Germinal center (tissue), 1 donor: ENCODE measurements around the gene SEC22A.
"Not testable (repeated sequence)": the region's sequence is repeated elsewhere in the genome, so short reads cannot be mapped to it uniquely, and the experiment has no call there.

Source experiments
- DNase-seq: peaks from one replicate; pipeline ENCODE4 v3.0.0; 2012; ENCODE audit warnings: mixed read lengths, low spot score

The SEC22A gene

DNA sequence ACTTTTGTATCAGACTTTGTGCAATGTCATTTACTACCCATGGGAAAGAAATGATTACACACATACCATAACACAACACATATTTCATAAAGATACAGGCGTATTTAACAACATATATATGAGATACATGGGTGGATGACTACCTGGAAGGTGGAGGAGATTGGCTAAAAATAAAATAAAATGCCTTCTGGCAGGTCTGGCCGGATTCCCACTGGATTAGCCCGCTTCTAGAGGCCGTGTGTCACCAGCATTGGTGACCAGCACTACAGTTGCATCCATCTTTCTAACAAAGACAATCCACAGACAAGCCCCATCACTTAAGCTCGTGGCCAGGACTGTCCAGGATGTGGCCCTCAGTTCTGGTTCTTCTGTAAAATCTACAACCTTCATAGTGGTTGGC lies 21.0 kb upstream of the SEC22A start:
- DNase-seq = no peak

DNA sequence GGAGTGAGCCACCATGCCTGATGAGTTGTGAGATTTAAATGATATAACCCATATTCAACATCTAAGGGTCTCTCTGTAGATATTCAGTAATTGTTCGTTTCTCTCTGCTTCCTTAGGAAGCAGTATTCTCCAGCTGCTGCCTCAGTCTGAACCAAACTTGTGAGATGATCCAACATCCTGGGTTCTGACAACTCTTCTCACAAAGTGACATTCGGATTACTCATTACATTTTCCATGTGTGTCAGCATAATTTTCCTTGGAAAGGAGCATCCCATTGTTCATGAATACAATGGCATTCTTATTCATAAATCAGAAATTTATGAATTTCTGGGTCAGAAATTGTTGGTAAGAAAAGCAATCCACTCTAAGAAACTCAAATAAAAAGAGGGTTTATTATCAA lies 15.0 kb upstream of the SEC22A start:
- DNase-seq = no peak

DNA sequence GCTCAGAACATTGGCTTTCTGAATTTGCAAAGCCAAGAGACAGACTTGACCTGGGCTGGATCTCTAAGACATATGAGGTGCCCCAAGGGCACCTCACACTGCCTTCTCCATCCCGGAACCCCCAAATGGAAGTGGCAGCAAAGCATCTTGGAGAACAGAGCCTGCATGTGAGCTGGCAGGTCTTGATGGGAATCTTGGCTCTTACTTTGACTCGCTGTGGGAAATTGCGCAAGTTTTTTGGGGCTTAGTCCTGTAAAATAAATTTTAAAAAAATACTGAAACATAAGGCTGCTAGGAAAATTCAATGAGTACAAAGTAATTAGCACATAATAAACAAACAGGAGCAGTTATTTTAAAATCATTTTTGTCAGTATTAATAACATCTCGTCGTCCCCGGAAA lies 13.7 kb upstream of the SEC22A start:
- no peak for DNase-seq

DNA sequence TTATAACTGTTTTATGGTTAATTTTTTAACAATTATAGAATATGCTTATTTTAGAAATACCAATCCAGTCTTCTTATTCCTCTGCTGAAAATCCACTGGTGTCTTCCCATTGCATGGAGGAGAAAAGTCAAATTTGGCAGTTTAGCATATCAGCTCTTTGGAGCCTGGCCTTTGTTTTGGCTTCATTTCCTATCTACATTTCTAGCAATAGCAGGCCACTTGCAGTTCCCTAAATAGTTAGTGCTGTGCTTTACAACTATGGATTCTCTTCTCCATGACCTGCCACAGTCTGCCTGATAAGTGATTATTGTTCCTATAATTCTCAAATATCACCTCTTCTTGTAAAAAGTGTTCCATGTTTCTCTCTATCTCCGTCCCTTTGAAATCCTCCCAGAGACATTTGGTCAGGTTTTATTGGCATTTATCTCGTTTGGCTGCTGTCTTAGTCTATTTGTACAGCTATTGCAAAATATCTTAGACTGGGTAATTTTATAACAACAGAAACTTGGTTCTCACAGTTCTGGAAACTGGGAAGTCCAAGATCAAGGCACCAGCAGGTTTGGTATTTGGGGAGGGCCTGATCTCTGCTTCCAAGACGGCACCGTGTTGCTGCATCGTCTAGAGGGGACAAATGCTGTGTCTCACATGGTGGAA lies 8.2 kb upstream of the SEC22A start:
- DNase-seq = no peak

DNA sequence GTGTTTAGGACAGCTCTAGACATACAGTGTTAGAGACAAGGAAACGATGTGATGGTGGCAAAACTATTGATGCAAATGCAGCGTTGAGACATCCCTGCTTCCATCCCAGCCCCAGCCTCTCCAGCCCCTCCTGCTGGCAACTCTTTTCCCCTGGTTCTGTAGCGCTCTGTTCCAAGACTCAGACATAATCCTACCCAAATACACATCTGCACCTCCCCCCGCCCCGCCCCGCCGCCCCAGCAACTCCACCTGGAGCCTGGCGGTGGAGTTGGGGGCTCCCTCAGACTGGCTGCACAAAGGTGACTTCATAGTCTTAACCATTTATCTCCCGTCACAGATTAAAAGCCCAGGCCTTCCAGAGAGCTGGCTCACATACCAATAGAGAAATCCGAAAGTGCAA lies 7.2 kb upstream of the SEC22A start:
- DNase-seq = no peak

DNA sequence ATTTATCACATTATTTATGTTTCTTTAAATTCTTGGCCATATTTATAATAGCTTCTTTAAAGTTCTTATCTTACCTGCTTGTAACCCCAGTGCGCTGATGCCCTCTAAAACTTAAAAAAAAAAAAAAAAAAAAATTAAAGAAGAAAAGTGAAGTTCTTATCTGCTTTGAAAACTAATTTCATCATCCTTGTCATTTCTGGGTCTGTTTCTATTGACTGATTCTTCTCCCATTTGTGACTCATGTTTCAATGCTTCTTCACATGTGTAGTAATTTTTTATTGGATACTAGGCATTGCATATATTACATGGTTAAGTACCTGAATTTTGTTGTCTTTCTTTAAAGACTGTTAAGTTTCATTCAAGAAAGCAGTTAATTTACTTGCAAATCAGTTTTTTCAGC lies 3.4 kb upstream of the SEC22A start:
- no peak for DNase-seq

DNA sequence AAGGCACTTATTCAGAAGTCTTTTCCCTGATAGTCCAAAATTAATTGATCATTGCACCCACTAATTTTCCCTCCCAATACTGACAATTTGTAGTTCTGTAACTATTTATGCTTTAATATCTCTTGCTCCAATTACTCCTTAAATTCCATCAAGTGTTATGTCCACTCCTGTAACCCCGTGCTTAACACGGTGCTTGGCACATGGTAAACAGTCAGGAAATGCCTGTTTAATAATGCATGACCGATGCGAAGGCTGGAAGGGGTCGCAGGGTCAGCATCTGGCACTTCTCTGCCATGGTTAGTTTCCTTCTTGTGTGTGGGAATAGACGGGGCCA lies 553 bp upstream of the SEC22A start:
- no peak for DNase-seq

DNA sequence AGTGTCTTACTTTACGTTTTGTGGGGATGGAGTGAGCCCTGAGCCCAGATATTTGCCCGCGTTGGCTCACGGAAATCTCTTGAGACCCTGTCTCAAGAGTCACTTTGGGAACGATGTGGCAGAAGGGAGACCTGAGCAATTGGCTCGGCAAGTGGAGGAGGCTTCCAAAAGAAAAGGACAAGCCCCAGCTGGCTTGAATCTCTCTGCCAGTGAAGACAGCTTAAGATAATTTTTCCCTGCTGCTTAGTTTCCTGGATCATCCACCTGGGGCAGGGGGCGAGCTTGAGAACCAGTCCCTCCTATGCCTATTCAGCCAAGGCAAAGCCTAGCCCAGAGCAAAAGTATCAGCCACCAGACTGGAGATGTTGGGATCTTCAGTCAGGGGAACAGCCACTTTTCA lies 708 bp downstream of the SEC22A start:
- no peak for DNase-seq

DNA sequence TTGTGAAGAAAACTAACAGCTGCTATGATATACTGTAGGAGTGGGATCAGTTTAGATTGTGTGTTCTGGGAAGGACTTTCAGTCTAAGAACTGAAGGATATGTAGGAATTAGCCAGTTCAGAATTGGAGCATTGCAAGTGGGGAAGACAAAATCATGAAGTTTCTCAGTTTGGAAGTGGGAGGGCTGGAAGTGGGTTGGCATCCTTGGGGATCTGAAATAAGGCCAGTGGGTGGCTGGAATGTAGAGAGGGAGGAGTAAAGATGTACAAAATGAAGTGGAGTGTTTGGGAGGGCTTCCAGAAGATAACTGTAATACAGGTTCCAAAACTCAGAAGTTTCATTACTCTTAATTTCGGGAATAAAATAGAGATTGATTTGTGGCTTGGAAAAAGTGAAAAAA lies 17.2 kb downstream of the SEC22A start:
- DNase-seq = no peak

DNA sequence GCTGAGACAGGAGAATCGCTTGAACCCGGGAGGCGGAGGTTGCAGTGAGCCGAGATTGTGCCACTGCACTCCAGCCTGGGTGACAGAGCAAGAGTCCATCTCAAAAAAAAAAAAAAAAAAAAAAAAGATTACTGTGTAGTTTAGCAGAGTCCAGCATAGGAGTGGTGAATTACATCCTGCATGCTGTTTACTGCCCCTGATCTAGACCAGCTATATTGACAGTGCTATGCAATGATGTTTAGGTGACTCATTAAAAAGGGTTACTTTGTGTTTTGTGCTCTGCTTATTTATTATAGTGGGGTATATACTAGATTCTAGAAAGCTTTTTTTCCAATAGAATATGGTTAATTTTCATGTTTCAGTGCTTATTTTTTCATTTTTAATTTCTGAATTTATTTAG lies 19.6 kb downstream of the SEC22A start:
- DNase-seq = not testable (repeated sequence)

DNA sequence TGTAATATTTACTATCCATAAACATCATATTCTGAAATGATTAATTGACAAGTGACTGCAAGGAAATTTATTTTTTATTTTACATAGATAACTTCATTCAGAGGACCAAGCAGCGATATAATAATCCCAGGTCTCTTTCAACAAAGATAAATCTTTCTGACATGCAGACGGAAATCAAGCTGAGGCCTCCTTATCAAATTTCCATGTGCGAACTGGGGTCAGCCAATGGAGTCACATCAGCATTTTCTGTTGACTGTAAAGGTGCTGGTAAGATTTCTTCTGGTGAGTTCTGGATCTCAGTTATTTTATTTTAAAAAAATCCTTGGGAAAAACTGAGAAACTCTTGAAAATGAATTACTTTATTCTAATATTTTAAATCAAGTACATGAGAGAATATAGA lies 23.3 kb downstream of the SEC22A start:
- no peak for DNase-seq

DNA sequence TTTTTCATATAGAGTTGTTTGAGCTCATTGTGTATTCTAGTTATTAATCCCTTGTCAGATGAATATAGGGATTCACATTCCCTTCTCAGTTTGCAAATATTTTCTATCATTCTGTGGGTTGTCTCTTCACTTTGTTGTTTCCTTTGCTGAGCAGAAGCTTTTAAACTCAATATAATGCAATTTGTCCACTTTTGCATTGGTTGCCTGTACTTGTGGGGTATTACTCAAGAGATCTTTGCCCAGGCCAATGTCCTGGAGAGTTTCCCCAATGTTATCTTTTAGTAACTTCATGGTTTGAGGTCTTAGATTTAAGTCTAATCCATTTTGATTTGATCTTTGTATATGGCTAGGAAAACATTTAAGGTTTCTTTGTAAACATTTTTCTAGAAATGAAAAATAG lies 24.8 kb downstream of the SEC22A start:
- no peak for DNase-seq

DNA sequence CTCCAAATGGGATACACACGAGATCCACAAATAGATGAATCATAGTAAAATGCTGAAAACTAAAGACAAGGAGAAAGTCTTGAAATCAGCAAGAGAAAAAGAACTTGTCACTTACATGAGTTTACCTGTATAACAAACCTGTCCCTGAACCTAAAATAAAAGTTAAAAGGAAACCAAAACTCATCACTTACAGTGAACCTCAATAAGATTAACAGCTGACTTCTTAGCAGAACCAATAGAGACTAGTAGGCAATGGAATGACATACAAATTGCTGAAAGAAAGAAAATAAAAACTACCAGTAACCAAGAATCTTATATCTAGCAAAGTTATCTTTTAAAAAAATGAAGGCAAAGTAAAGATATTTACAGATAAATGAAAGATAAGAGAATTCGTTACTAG lies 27.4 kb downstream of the SEC22A start:
- no peak for DNase-seq

DNA sequence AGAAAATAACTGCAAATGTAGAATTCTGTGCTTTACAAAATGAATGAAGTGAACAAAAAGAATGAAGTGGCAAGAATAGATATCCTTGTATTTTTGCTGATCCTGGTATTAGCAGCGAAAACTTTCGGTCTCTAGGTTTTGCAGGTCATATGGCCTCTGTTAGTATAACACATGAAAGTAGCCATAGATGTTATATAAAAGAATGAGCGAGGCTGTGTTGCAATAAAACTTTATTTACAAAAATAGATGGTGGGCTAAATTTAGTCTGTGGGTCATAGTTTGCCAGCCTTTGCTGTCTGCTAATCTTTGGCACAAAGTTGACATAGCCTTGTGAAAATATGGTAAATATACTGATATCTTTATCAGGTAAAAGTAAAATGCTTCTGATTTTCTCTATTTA lies 35.2 kb downstream of the SEC22A start:
- DNase-seq = no peak

DNA sequence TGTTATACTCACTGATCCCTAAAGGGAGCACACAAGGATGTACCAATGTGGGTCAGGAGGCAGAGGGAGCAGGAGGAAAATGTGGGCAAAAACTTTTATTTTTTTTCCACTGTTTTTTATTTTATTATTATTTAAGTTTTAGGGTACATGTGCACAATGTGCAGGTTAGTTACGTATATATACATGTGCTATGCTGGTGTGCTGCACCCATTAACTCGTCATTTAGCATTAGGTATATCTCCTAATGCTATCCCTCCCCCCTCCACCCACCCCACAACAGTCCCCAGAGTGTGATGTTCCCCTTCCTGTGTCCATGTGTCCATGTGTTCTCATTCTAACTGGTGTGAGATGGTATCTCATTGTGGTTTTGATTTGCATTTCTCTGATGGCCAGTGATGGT lies 37.4 kb downstream of the SEC22A start:
- DNase-seq = not testable (repeated sequence)

DNA sequence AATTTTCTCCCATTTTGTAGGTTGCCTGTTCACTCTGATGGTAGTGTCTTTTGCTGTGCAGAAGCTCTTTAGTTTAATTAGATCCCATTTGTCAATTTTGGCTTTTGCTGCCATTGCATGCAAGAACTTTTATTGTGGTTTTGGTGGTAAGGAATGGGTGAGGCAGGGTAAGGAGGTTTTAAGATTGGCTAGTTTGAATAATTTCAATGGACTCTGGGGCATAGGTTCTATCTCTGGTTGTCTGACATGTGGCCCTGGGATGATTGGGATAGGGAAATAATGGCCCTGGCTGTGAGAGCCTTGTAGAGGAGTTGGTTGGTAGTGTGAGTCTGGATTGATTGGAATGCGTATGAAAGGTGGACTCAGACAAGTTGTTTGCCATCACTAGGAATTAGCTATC lies 38.0 kb downstream of the SEC22A start:
- no peak for DNase-seq

DNA sequence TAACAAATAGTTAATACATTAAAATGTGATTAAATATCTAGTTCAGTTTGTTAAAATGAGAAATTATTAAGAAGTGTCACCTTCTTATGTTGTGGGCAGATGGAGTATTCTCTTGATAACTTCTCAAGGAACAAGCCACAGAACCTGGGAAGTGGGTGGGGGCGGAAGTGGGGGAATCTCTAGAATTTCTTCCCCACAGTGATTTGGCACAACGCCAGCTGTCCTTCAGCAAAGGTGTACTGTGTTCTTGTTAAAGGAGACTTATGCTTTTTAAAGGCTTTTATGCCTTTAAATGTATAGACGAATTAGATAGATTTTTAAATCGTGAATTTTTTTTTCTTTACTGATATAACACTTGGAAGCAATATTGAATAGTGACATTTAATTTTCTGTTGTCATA lies 42.4 kb downstream of the SEC22A start:
- no peak for DNase-seq

DNA sequence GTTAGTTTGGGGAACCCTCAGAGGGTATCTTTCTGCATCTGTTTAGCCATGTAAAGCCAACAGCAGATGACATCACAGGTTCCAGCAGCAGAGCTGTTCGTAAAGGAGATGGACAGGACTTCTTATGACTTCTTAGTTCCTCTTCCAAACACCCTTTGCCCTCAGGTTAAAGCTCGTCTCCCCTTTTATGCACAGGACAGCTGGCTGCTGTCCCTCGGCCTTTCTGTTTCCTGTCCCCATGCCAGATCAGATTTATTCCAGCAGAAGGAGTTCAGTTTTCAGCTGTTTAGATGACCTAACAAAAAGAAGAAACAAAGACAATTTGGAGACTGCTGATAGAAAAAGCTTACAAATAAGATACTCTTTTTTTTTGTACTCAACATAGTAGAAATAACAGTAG lies 45.1 kb downstream of the SEC22A start:
- no peak for DNase-seq

DNA sequence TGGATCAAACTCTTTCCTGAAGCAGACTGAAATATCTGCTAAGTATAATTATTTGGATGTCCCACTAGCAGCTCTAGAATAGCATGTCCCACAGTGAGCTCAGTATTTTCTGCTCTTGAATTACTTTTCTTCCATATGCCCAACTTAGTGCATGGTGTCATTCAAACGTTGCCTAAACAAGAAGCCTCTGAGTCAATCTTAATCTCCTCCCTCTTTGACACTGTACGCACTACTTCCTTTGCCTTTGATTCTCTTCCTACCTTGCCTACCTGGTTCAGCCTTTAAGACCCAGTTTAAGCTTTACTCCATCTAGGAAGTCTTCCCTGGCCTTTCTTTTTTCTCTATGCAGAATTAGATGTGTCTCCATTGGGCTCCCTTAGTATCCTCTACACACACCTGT lies 54.5 kb downstream of the SEC22A start:
- DNase-seq = no peak

DNA sequence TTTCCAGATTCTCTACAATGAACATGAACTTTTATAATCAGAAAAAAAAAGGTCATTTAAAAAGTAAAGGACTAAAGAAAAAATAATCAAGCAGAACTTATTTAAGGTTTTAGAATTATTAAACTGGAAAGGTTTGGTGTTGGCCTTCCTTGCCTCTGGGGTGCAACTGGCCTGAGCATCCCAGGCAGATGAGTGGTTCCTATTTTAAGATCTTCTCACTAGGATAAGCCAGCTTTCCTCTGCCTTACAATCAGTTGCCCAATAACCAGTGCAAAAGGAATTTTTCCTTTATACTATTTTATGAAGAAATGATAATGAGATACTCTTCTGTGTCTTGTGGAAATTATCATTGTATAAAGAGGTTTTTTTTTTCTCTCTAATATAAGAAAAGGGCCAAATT lies 56.6 kb downstream of the SEC22A start:
- DNase-seq = no peak

DNA sequence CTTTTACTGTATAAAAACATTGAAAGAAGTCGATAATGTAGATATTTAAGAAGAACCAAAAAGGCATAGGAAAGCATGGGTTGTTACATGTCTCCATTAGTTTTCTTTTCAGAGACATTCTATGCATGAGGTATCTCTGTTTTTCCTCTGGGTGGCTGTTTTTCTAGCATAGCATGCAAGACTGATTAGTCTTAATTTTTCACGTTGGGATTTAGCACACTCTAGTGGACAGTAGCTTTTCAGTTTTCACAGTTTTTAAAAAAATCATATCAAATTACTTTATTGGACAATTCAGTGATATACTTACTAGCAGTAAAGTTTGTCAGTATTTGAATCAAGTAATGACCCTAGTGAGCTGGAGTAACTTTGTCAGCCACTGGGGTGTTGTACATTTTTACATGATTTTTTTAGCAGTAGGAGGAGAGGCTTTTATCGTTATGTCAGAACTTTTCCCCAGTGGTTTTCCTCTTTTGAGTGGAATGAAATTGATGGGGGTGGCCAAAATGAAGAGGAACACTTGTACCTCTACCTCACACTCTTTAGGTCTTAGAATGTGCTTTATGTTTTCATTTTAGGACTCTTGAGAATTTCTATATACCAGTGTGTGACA lies 57.2 kb downstream of the SEC22A start:
- DNase-seq = peak; percentile 24

DNA sequence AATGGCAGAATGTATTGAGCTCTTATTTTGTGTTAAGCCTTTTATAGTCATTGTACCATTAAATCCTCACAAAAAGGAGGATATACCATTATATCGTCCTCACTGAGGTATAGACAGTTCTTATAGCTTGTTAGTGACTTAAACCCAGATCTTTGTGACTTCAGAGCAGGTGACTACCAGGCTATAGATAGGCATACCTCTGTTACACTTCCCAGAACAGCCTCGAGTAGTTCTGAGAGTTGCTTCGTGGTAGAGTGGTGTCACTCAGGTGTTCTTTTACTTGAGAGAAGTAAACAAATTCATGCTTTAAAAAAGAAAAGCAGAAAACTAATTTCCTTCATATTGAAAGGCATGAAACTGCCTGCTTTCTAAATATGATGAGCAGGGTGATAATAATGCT lies 59.9 kb downstream of the SEC22A start:
- DNase-seq = no peak

DNA sequence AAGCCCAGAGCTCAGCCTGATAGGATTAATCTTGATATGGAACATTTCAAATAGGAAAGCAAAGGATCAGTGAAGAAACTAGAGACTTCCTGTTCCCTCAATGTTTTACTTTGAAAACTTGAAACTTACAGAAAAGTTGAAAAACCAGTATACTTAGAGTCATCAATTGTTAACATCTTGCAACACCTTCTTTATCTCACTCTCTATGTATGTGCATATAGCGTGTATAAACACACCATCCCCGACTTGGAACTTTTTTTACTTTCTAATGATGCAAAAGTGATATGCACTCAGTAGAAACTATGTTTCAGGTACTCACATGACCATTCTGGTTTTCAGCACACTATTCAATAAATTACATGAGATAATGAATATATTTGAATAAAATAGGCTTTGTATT lies 60.5 kb downstream of the SEC22A start:
- no peak for DNase-seq

DNA sequence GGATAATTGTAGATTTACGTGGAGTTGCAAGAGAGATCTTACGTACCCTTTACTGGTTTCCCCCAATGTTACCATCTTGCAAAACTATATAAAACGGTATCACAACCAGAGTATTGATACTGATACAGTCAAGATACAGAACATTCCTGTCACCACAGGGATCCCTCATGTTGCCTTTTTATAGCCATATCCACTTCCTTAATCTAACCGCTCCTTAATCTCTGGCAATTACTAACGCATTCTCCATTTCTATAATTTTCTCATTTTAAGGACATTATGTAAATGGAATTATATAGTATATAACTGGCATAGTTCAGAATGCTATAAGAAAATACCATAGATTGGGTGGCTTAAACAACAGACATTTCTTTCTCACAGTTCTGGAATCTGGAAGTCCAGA lies 61.1 kb downstream of the SEC22A start:
- DNase-seq = no peak

DNA sequence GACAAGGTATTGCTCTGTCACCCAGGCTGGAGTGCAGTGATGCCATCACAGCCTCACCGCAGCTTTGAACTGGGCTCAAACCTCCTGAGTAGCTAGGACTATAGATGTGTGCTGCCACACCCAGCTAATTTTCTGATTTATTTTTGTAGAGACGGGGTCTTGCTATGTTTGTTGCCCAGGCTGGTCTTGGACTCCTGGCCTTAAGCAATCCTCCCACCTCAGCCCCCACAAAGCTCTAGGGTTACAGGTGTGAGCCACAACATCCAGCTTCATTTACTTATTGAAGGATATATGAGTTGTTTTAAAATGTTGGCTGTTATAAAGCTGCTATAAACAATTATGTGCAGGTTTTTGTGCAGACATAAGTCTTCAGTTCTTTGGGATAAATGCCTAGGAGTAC lies 62.2 kb downstream of the SEC22A start:
- no peak for DNase-seq
